Sigmoid colon (tissue), 4 donors: Measurements from ENCODE around the gene LASP1NB.

ENCODE experiments used
- EP300 ChIP-seq, 4 donors: sonication (generic); formaldehyde crosslinking; IDR thresholded peaks; one replicate each; pipeline ENCODE4 v1.6.1; 2017; ENCODE audit warnings: antibody characterized with exemption in 4 of 4
- POLR2A ChIP-seq, 2 donors: fragments of 450-650 bp; IDR thresholded peaks; one replicate each; pipeline ENCODE4 v1.6.1; 2016; ENCODE audit warnings: antibody characterized with exemption in 2 of 2, mild to moderate bottlenecking in 2 of 2, moderate library complexity in 2 of 2
- POLR2AphosphoS5 ChIP-seq, 4 donors: sonication (generic); formaldehyde crosslinking; IDR thresholded peaks; one replicate each; pipeline ENCODE4 v1.6.1; 2017; ENCODE audit warnings: antibody characterized with exemption in 4 of 4
- TF ChIP-seq, protein P1 (sequence below), 4 experiments: fragments of 450-650 bp in 3 of 4; fragments of 200-600 bp in 1 of 4; IDR thresholded peaks; one replicate each; pipeline ENCODE4 v1.5.1; 2016 to 2019; ENCODE audit warnings: antibody characterized with exemption in 4 of 4, mild to moderate bottlenecking in 3 of 4, moderate library complexity in 2 of 4

DNA sequence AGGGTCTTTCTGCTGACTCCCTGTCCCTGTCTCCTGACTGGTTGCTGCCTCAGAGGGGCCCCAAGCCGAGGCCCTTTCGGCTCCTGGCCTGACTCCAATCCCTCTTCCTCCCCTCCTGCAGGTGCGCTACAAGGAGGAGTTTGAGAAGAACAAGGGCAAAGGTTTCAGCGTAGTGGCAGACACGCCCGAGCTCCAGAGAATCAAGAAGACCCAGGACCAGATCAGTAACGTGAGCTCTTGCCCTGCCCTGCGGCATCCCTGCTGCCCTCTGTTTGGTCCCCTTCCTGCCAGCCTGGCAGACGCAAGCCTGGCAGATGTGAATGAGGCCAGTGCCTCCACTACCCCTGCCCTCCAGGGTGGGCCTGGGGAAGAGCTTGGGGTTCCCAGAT is 27.1 kb upstream of the LASP1NB start:
- TF ChIP-seq, protein P1, sequence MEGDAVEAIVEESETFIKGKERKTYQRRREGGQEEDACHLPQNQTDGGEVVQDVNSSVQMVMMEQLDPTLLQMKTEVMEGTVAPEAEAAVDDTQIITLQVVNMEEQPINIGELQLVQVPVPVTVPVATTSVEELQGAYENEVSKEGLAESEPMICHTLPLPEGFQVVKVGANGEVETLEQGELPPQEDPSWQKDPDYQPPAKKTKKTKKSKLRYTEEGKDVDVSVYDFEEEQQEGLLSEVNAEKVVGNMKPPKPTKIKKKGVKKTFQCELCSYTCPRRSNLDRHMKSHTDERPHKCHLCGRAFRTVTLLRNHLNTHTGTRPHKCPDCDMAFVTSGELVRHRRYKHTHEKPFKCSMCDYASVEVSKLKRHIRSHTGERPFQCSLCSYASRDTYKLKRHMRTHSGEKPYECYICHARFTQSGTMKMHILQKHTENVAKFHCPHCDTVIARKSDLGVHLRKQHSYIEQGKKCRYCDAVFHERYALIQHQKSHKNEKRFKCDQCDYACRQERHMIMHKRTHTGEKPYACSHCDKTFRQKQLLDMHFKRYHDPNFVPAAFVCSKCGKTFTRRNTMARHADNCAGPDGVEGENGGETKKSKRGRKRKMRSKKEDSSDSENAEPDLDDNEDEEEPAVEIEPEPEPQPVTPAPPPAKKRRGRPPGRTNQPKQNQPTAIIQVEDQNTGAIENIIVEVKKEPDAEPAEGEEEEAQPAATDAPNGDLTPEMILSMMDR (IDR thresholded peaks at IDR 0.05), result no peak
- TF ChIP-seq POLR2AphosphoS5 (IDR thresholded peaks at IDR 0.05) (no peak), EP300 (IDR thresholded peaks at IDR 0.05) (no peak), POLR2A (IDR thresholded peaks at IDR 0.05) (no peak)
